WTC11 (cell line): ENCODE results near the gene ARHGEF10L. TPM values are rescaled to one million over a fixed set of nuclear protein-coding genes. Genes with fewer than 3 reads are reported as not detected.

Source experiments
- ATAC-seq: fragments of 200-7000 bp; cut with Tn5 transposase; 2 replicates; pipeline ENCODE4 v1.10.0; 2021; ENCODE audit warnings: mild to moderate bottlenecking, moderate library complexity
- CTCF ChIA-PET: fragments of 300-600 bp; sonication (Branson Sonifier 250); formaldehyde crosslinking; loops from one replicate; lab custom pipeline; 2021; ENCODE audit warnings: antibody characterized with exemption; lab: Charles Lee
- POLR2A ChIA-PET: fragments of 350-600 bp; sonication (Branson Sonifier 250); formaldehyde crosslinking; loops from one replicate; lab custom pipeline; 2021; ENCODE audit warnings: antibody characterized with exemption; lab: Charles Lee
- DNase-seq: peaks from one replicate; pipeline ENCODE4 v3.0.0; 2021; ENCODE audit warnings: low spot score
- H3K27ac Mint-ChIP-seq: 2 replicates; pipeline ENCODE4 v1.8.0; 2021; ENCODE audit warnings: mixed read lengths
- H3K27me3 Mint-ChIP-seq: 2 replicates; pipeline ENCODE4 v1.8.0; 2021; ENCODE audit warnings: low read depth, mild to moderate bottlenecking, moderate library complexity, mixed read lengths
- H3K36me3 Mint-ChIP-seq: 2 replicates; pipeline ENCODE4 v1.8.0; 2021; ENCODE audit warnings: mixed read lengths
- H3K4me1 Mint-ChIP-seq: 2 replicates; pipeline ENCODE4 v1.8.0; 2022; ENCODE audit warnings: mixed read lengths
- H3K4me3 Mint-ChIP-seq: 2 replicates; pipeline ENCODE4 v1.8.0; 2021; ENCODE audit warnings: mild to moderate bottlenecking, moderate library complexity, mixed read lengths
- H3K9me3 Mint-ChIP-seq: 2 replicates; pipeline ENCODE4 v1.8.0; 2021; ENCODE audit warnings: mixed read lengths
- ATF1 ChIP-seq: sonication (generic); formaldehyde crosslinking; IDR thresholded peaks from 2 replicates; pipeline ENCODE4 v1.8.1; 2023; ENCODE audit warnings: mild to moderate bottlenecking, moderate library complexity, missing genetic modification reagents
- ATF3 ChIP-seq: sonication (generic); formaldehyde crosslinking; conservative IDR thresholded peaks from 2 replicates; pipeline ENCODE4 v1.8.1; 2022; ENCODE audit warnings: mild to moderate bottlenecking, missing genetic modification reagents
- ATF6 ChIP-seq: sonication (generic); formaldehyde crosslinking; IDR thresholded peaks from 2 replicates; pipeline ENCODE4 v1.8.1; 2023; ENCODE audit warnings: mild to moderate bottlenecking, missing genetic modification reagents
- E2F1 ChIP-seq: sonication (generic); formaldehyde crosslinking; IDR thresholded peaks from 2 replicates; pipeline ENCODE4 v1.8.0; 2022; ENCODE audit warnings: mild to moderate bottlenecking, missing genetic modification reagents
- FOXK1 ChIP-seq: sonication (generic); formaldehyde crosslinking; IDR thresholded peaks from 2 replicates; pipeline ENCODE4 v1.8.0; 2022; ENCODE audit warnings: mild to moderate bottlenecking, moderate library complexity, missing genetic modification reagents
- FOXP1 ChIP-seq: sonication (generic); formaldehyde crosslinking; IDR thresholded peaks from 2 replicates; pipeline ENCODE4 v1.8.0; 2022; ENCODE audit warnings: missing genetic modification reagents, mild to moderate bottlenecking, moderate library complexity, borderline replicate concordance
- JAZF1 ChIP-seq: fragments of 250-450 bp; sonication (Bioruptor Pico); IDR thresholded peaks from 2 replicates; pipeline ENCODE4 v1.9.0; 2021; ENCODE audit warnings: moderate library complexity, mild to moderate bottlenecking, inconsistent platforms
- JUN ChIP-seq: sonication (generic); formaldehyde crosslinking; IDR thresholded peaks from 2 replicates; pipeline ENCODE4 v1.8.0; 2023; ENCODE audit warnings: mild to moderate bottlenecking, missing genetic modification reagents
- MYBL2 ChIP-seq: sonication (generic); formaldehyde crosslinking; IDR thresholded peaks from 2 replicates; pipeline ENCODE4 v1.8.1; 2023; ENCODE audit warnings: mild to moderate bottlenecking, moderate library complexity, missing genetic modification reagents
- NFYB ChIP-seq: sonication (generic); formaldehyde crosslinking; conservative IDR thresholded peaks from 2 replicates; pipeline ENCODE4 v1.8.0; 2022; ENCODE audit warnings: low read depth, missing genetic modification reagents
- NR2C2 ChIP-seq: sonication (generic); formaldehyde crosslinking; IDR thresholded peaks from 2 replicates; pipeline ENCODE4 v1.8.0; 2022; ENCODE audit warnings: mild to moderate bottlenecking, missing genetic modification reagents
- OVOL2 ChIP-seq: fragments of 250-450 bp; sonication (Bioruptor Pico); IDR thresholded peaks from 2 replicates; pipeline ENCODE4 v1.9.0; 2021; ENCODE audit warnings: mild to moderate bottlenecking, borderline replicate concordance
- PREB ChIP-seq: sonication (generic); formaldehyde crosslinking; IDR thresholded peaks from 2 replicates; pipeline ENCODE4 v1.8.1; 2022; ENCODE audit warnings: mild to moderate bottlenecking, missing genetic modification reagents, moderate library complexity, borderline replicate concordance
- RORB ChIP-seq: fragments of 250-450 bp; sonication (Bioruptor Pico); IDR thresholded peaks from 2 replicates; pipeline ENCODE4 v1.9.0; 2021; ENCODE audit warnings: mild to moderate bottlenecking
- SMAD3 ChIP-seq: sonication (generic); formaldehyde crosslinking; IDR thresholded peaks from 2 replicates; pipeline ENCODE4 v1.8.0; 2022; ENCODE audit warnings: missing genetic modification reagents, mild to moderate bottlenecking, borderline replicate concordance
- TP53 ChIP-seq: sonication (generic); formaldehyde crosslinking; IDR thresholded peaks from 2 replicates; pipeline ENCODE4 v1.8.1; 2023; ENCODE audit warnings: mild to moderate bottlenecking, missing genetic modification reagents
- ZNF121 ChIP-seq: sonication (generic); formaldehyde crosslinking; IDR thresholded peaks from 2 replicates; pipeline ENCODE4 v1.8.0; 2023; ENCODE audit warnings: missing genetic modification reagents
- ZNF263 ChIP-seq: sonication (generic); formaldehyde crosslinking; IDR thresholded peaks from 2 replicates; pipeline ENCODE4 v1.8.1; 2022; ENCODE audit warnings: low read depth, mild to moderate bottlenecking, moderate library complexity, missing genetic modification reagents
- ZNF396 ChIP-seq: fragments of 250-450 bp; sonication (Bioruptor Pico); IDR thresholded peaks from 2 replicates; pipeline ENCODE4 v1.8.0; 2021; ENCODE audit warnings: mild to moderate bottlenecking, moderate library complexity, borderline replicate concordance
- ZNF671 ChIP-seq: fragments of 250-450 bp; sonication (Bioruptor Pico); IDR thresholded peaks from 2 replicates; pipeline ENCODE4 v1.8.0; 2021; ENCODE audit warnings: mild to moderate bottlenecking
- ZSCAN18 ChIP-seq: fragments of 250-450 bp; sonication (Bioruptor Pico); IDR thresholded peaks from 2 replicates; pipeline ENCODE4 v2.1.2; 2022; ENCODE audit warnings: mild to moderate bottlenecking, moderate library complexity
- total RNA-seq: library from RNA; stranded (reverse); gene quantifications from 3 replicates; pipeline ENCODE4 v1.2.3, GENCODE V29; 2021
- TF ChIP-seq, protein P1 (sequence below): fragments of 250-450 bp; sonication (Bioruptor Pico); IDR thresholded peaks from 2 replicates; pipeline ENCODE4 v1.9.0; 2021; ENCODE audit warnings: mild to moderate bottlenecking
- TF ChIP-seq, protein P2 (sequence below): fragments of 200-600 bp; IDR thresholded peaks from 2 replicates; pipeline ENCODE4 v1.8.0; 2022; ENCODE audit warnings: antibody characterized with exemption
- TF ChIP-seq, protein P3 (sequence below): sonication (generic); formaldehyde crosslinking; IDR thresholded peaks from 2 replicates; pipeline ENCODE4 v1.8.1; 2022; ENCODE audit warnings: low read depth, mild to moderate bottlenecking, moderate library complexity, missing genetic modification reagents, borderline replicate concordance

The ARHGEF10L gene
- total RNA-seq, 1 experiment from 2014 or later, result 34.4 TPM

DNA sequence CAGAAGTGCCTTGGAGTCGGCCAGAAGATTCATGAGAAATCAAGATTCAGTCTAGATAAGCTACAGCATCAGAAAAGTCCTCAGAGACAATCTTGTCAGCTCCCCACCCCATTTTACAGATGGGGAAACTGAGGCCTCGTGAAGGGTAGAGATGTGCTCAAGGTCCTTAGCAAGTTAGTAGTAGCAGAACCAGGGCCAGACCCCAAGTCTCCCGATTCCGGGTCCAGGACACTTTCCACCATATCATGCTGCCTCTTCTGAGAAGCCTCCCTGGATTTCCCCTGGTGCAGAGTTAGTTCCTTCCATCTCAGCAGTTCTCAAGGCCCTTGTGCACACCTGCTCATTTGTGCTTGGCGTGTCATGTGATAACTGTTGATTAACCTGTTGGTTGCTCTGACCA lies 124.1 kb downstream of the ARHGEF10L start:
- ChIA-PET CTCF (interaction anchor here (0.7 to 6.0 kb wide), 2 partner anchors 20 to 34 kb away, joined by 3 to 79 read pairs; no protein-coding TSS in a partner anchor), POLR2A (no interaction called here)
- DNase-seq, result no peak
- ATAC-seq, result no peak
- Mint-ChIP-seq H3K27me3 (no peaks in the 10 kb centered on the region), H3K4me3 (no peak overlapping the region), H3K27ac (peak overlapping the region; percentile 45; the same call in 1 of the 2 replicates), H3K9me3 (peaks cover 8% of the 10 kb centered on the region; the same call in 1 of the 2 replicates), H3K36me3 (peaks cover 36% of the 10 kb centered on the region), H3K4me1 (peaks cover 11% of the 10 kb centered on the region)
- TF ChIP-seq FOXK1, result no peak
- TF ChIP-seq NFYB (CRISPR knock-in tag), result no peak
- TF ChIP-seq, protein P1, sequence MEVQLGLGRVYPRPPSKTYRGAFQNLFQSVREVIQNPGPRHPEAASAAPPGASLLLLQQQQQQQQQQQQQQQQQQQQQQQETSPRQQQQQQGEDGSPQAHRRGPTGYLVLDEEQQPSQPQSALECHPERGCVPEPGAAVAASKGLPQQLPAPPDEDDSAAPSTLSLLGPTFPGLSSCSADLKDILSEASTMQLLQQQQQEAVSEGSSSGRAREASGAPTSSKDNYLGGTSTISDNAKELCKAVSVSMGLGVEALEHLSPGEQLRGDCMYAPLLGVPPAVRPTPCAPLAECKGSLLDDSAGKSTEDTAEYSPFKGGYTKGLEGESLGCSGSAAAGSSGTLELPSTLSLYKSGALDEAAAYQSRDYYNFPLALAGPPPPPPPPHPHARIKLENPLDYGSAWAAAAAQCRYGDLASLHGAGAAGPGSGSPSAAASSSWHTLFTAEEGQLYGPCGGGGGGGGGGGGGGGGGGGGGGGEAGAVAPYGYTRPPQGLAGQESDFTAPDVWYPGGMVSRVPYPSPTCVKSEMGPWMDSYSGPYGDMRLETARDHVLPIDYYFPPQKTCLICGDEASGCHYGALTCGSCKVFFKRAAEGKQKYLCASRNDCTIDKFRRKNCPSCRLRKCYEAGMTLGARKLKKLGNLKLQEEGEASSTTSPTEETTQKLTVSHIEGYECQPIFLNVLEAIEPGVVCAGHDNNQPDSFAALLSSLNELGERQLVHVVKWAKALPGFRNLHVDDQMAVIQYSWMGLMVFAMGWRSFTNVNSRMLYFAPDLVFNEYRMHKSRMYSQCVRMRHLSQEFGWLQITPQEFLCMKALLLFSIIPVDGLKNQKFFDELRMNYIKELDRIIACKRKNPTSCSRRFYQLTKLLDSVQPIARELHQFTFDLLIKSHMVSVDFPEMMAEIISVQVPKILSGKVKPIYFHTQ (CRISPR knock-in tag), result no peak
- no peak for TF ChIP-seq TP53 (CRISPR knock-in tag)
- no peak for TF ChIP-seq OVOL2 (CRISPR knock-in tag)
- TF ChIP-seq, protein P2, sequence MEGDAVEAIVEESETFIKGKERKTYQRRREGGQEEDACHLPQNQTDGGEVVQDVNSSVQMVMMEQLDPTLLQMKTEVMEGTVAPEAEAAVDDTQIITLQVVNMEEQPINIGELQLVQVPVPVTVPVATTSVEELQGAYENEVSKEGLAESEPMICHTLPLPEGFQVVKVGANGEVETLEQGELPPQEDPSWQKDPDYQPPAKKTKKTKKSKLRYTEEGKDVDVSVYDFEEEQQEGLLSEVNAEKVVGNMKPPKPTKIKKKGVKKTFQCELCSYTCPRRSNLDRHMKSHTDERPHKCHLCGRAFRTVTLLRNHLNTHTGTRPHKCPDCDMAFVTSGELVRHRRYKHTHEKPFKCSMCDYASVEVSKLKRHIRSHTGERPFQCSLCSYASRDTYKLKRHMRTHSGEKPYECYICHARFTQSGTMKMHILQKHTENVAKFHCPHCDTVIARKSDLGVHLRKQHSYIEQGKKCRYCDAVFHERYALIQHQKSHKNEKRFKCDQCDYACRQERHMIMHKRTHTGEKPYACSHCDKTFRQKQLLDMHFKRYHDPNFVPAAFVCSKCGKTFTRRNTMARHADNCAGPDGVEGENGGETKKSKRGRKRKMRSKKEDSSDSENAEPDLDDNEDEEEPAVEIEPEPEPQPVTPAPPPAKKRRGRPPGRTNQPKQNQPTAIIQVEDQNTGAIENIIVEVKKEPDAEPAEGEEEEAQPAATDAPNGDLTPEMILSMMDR, result no peak
- no peak for TF ChIP-seq NR2C2 (CRISPR knock-in tag)
- no peak for TF ChIP-seq SMAD3 (CRISPR knock-in tag)
- no peak for TF ChIP-seq ZNF263 (CRISPR knock-in tag)
- no peak for TF ChIP-seq ZSCAN18 (CRISPR knock-in tag)
- TF ChIP-seq MYBL2 (CRISPR knock-in tag), result no peak
- no peak for TF ChIP-seq JUN
- no peak for TF ChIP-seq ATF3 (CRISPR knock-in tag)
- no peak for TF ChIP-seq FOXP1 (CRISPR knock-in tag)
- no peak for TF ChIP-seq E2F1
- no peak for TF ChIP-seq RORB (CRISPR knock-in tag)
- no peak for TF ChIP-seq ZNF121 (CRISPR knock-in tag)
- TF ChIP-seq ZNF671 (CRISPR knock-in tag), result no peak

- ChIA-PET CTCF (interaction anchor here (0.7 to 6.0 kb wide), 2 partner anchors 14 to 33 kb away, joined by 3 to 79 read pairs; no protein-coding TSS in a partner anchor), POLR2A (no interaction called here)
- Mint-ChIP-seq H3K27ac (no peak overlapping the region), H3K9me3 (peaks cover 8% of the 10 kb centered on the region; the same call in 1 of the 2 replicates), H3K4me3 (no peak overlapping the region), H3K4me1 (peaks cover 11% of the 10 kb centered on the region), H3K27me3 (no peaks in the 10 kb centered on the region), H3K36me3 (peaks cover 34% of the 10 kb centered on the region)
- ATAC-seq (no peak; the same call in 1 of the 2 replicates), DNase-seq (no peak)
- no peak for TF ChIP-seq ZNF396 (CRISPR knock-in tag)
- no peak for TF ChIP-seq FOXK1
- TF ChIP-seq PREB (CRISPR knock-in tag), result no peak
- no peak for TF ChIP-seq ATF6 (CRISPR knock-in tag)
- TF ChIP-seq JAZF1 (CRISPR knock-in tag), result no peak
- TF ChIP-seq ATF1 (CRISPR knock-in tag), result no peak
- TF ChIP-seq, protein P3, sequence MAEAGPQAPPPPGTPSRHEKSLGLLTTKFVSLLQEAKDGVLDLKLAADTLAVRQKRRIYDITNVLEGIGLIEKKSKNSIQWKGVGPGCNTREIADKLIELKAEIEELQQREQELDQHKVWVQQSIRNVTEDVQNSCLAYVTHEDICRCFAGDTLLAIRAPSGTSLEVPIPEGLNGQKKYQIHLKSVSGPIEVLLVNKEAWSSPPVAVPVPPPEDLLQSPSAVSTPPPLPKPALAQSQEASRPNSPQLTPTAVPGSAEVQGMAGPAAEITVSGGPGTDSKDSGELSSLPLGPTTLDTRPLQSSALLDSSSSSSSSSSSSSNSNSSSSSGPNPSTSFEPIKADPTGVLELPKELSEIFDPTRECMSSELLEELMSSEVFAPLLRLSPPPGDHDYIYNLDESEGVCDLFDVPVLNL, result no peak
- TF ChIP-seq ZNF671 (CRISPR knock-in tag), result no peak
- no peak for TF ChIP-seq ZNF121 (CRISPR knock-in tag)
These were observed 124.8 kb downstream of the ARHGEF10L start for GRCh38 chr1:17664322-17664721.
